ENCODE results near the gene TMEM225B.
"Not testable (repeated sequence)": the region's sequence is repeated elsewhere in the genome, so short reads cannot be mapped to it uniquely, and the experiment has no call there.

The TMEM225B gene

GRCh38 chr7:99579281-99579955 is 18.6 kb upstream of the TMEM225B start:
- peak in 1 of 56 donors; percentile 11 for DNase-seq

DNA sequence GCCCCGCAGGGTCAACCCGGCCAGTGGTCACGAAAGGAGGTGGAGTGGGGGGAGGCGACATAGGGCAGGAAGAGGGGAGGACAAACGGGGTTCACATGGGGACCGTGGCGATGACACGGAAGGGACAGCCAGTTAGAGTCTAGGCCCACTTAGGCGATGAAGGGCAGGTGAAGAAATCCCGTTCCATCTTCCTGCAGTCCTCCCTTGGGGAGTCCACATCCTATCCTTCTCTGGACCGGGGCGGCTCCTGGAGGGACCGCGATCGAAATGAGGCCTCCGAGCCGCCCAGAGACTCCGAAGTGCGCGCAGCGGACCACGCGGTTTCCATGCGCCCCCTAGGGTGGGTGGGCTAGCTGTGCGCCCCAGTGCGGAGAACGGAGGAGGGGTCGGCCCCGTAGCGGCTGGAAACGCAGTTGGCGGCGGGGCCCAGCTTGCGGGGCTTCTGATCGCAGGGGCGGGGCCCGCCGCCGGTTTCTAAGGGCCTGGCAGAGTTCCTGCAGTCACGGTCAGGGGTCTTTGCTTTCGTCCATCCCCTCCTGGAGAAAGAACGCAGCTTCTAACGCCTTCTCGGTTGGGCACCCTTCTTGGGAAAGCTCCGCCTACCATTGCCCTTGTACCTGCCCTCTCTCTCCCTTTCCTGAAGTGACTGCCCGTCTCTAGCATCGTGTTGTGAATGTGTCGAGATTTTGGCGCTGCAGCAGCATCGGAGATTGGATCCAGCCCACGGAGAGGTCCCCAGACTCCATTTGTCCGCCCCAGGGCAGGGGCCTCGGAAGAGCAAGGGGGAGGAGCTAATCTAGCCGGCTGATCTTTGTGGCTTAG is 17.9 kb upstream of the TMEM225B start:
- DNase-seq = peak in 42 of 56 donors; percentile 3 to 72 (median 38)

DNA sequence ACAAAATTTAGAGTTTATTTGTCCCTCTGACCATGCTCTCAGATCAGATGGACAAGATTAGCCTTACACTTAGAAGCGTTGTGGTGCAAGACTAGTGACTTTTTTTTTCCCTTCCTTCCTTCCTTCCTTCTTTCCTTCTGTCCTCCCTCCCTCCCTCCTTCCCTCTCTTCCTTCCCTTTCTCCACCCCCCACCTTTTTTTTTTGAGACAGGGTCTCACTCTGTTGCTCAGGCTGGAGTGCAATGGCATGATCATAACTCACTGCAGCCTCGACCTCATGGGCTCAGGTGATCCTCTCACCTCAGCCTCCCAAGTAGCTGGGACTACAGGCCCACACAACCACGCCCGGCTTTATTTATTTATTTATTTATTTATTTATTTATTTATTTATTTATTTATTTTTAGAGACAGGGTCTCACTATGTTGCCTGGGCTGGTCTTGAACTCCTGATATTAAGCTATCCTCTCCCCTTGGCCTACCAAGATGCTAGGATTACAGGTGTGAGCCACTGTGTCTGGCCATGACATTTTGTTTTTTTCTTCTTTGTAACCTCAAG is 17.2 kb upstream of the TMEM225B start:
- DNase-seq = not testable (repeated sequence)

- DNase-seq = no peak
Measured at GRCh38 chr7:99588868-99589267, 9.2 kb upstream of the TMEM225B start.

DNA sequence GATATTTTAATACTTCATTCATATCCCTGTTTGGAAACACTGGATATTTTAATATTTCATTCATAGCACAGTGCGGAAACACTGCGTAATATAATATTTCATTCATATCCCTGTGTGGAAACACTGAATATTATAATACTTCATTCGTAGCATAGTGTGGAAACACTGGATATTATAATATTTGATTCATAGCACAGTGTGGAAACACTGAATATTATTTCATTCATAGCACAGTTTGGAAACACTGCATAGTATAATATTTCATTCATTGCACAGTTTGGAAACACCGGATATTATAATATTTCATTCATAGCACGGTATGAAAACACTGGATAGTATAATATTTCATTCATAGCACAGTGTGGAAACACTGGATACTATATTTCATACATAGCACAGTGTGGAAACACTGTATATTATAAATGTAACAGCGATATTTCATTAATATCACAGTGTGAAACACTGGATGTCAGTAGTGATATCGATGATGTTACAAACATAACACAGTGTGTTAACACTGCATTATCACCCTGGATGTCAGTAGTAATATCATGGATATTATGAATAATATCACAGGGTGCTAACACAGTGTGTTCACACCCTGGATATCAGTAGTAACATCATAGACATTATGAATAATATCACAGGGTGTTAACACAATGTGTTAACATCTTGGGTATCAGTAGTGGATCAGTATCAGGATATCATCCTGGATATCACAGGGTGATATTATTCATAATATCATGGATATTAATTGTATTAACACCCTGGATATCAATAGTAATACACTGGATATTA is 2.9 kb upstream of the TMEM225B start:
- no peak for DNase-seq

DNA sequence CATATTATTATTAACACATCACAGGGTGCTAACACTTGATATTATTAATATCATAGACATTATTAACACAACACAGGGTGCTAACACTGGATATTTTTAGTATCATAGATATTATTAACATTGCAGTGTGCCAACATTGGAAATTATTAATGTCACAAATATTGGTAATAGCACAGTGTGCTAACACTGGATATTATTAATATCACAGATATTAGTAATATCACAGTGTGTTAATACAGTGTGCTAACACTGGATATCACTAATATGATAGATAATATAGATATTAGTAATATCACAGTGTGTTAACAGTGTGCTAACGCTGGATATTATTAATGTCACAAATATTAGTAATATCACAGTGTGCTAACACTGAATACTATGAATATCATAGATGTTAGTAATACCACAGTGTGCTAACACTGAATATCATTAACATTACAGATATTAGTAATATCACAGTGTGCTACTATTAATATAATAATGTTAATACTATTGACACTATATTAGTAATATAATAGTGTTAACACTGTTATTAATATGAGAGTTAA is 1.6 kb upstream of the TMEM225B start:
- DNase-seq = no peak

- no peak for DNase-seq
Measured at GRCh38 chr7:99599836-99600235, 1.8 kb downstream of the TMEM225B start.

DNA sequence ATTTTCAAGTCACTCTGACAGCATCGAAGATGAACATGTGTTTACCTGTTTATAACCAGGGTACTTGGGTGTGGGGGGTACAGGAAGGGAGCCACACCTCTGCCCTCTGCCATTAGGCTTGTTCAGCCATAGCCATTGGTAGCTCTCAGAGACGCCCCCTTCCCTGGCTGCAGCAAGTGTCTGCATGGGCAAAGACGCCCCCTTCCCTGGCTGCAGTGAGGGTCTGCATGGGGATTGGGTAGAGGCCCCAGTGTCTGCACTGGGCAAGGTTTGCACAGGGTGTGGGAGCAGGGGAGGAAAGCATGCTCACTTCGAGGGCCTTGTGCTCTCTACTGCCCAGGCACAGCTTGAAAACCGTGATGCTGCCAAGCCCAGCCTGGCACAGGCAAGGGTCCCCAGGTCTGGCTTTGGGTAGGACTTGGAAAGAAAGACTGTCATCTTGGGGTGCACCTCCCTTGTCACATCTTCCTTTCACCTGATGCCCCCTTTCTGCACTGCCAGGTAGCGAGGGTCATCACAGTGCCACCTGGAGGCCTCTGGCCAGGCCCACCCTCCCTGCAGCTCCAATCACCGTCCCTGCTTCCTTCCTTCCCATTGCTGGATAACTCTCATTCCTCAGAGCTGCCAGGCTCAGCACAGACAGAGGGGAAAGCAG is 3.7 kb downstream of the TMEM225B start:
- no peak for DNase-seq

GRCh38 chr7:99605527-99605926 is 7.5 kb downstream of the TMEM225B start:
- no peak for DNase-seq

- DNase-seq = no peak
Measured at GRCh38 chr7:99606531-99606930, 8.5 kb downstream of the TMEM225B start.

DNA sequence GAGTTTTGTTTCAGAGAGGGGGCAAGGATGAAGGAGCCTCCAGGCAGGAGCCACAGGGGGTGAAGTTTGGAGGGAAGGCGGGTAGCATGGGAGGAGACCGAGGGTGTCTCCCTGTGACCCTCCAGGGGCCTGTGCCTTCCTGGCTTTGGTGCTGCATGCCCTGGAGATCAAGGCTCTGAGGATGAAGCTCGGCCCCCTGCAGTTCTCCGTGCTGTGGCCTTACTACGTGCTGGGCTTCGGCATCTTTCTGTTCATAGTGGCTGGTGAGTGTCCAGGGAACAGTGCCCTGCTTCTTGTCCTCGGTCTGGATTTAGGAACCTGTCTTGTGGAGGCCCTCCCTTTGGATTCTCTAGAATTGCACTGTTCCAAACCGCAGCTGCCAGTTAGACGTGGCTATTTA is 9.5 kb downstream of the TMEM225B start:
- no peak for DNase-seq

DNA sequence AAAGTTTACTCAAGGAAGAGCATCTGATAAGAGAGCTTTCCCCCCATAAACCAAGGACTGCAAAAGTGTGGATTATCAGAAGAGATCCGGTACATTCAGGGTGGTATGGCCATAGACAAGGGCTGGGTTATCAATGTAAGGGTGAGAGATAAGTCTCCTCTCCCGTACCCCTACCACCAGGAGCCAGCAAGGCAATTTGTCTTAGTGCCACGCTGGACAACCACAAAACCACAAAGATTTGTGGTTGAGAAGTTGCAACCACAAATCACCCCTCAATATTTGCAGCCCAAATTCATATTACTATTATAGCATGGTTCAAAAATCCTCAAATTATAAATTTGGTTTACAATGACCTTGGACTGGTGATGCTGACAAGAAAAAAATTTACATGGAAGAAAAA is 16.4 kb downstream of the TMEM225B start:
- no peak for DNase-seq

GRCh38 chr7:99615989-99616358 is 17.9 kb downstream of the TMEM225B start:
- DNase-seq = no peak

- peak; percentile 32 to 91 (median 76) for DNase-seq
Measured at GRCh38 chr7:99616359-99617191, 18.5 kb downstream of the TMEM225B start, which contains the start of gene ZSCAN25. TSS of gene ZSCAN25 (plus strand) at chr7:99616946. CDS start at chr7:99619607, 2,661 bp downstream.

- DNase-seq = no peak
Measured at GRCh38 chr7:99617192-99617781, 19.2 kb downstream of the TMEM225B start.

DNA sequence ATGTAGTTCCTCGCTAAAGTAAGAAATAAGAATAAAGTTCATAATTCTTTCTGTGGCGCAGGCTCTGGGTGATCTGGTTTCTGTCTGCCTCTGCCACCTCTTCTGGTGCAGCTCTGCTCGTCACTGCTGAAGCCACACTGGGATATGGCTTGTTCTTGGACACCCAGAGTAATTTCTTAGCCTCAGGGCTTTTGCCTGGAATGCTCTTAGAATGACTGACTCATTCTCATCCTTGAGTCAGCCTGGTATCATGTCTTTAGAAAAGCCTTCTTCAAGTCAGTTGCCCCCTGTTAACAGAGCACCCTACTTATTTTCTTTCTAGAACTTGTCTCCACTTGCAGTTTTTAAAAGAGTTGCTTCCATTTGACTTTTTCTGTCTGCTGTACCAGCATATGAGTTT is 20.7 kb downstream of the TMEM225B start:
- no peak for DNase-seq

DNA sequence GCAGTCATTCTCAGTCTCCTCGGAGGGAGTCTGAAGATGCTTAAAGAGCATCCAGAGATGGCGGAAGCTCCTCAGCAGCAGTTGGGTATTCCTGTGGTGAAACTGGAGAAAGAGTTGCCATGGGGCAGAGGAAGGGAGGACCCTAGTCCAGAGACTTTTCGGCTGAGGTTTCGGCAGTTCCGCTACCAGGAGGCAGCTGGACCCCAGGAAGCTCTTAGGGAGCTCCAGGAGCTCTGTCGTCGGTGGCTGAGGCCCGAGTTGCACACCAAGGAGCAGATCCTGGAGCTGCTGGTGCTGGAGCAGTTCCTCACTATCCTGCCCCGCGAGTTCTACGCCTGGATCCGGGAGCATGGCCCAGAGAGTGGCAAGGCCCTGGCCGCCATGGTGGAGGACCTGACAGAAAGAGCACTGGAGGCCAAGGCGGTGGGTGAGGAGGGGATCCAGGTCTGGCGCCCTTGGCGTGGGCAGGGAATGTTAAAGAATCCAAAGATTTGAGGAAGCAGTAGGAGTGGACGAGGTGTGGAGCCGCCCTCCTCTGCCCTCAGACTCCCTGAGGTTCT is 21.6 kb downstream of the TMEM225B start:
- no peak for DNase-seq

- no peak for DNase-seq
Measured at GRCh38 chr7:99621271-99621670, 23.2 kb downstream of the TMEM225B start.

DNA sequence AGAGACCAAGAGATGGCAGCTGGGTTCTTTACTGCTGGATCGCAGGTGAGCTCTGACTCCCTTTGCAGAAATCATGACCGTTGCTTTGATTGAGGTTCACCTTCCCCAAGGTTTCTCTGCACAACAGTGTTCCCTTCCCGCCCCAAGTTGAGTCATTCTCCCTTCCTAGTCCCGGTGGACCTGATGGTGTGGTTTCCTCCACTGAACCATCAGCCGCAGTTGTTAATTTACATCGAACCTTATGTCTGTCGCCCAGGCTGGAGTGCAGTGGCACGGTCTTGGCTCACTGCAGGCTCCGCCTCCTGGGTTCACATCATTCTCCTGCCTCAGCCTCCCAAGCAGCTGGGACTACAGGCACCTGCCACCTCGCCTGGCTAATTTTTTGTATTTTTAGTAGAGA is 24.5 kb downstream of the TMEM225B start:
- no peak for DNase-seq
